Hematopoietic multipotent progenitor cell treated with erythropoietin and hydrocortisone succinate and interleukin-3 and kit ligand, for 6 days (in vitro differentiated cells): ENCODE data around the gene HSPB6.

Experiments
- DNase-seq: peaks from one replicate; pipeline ENCODE4 v3.0.0-alpha.2; 2015

The HSPB6 gene

DNA sequence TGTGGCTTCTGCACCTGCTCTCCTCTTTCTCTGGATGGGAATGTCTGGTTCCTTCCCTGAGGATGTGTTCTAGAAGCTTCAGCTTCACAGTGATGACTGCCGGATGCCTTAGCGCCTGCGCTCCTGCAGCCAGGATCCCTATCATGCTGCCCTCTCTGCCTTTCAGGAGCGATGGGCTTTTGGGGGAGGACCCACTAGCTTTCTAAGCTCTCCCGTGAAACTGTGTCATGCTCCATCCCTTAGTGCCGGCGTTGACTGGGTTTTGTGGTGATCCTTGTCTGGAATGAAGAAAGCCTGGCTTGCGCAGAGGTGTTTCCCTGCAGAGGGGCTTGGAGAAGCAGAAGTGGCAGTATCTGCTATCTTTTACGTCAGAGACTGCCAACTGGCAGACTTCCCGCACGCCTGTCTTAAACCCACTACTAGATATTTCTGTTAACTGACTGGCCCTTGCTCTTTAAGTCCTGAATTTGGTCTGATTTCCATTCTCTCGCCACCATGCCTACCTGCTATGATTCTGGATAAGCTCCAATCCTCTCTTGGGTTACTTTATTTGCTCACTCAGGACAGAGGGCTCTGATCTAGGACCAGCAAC lies 42.8 kb downstream of the HSPB6 start:
- DNase-seq, result peak; percentile 80

DNA sequence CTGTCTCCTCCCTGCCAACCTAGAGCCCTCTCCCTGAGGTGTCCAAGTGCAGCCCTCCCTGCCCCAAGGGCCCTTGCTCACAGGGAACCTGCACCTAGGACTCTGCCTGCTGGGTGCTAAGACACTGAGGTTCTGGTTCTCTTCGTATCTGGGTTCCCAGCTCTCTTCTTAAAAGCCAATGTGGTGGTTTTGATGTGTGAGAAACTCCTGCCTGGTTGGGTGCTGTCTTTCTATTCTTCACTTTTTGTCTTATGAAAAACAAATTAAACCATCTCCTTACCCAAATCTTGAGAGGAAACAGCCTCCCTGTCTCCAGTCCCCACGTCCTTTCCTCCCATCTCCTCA lies 43.4 kb downstream of the HSPB6 start:
- DNase-seq, result no peak

DNA sequence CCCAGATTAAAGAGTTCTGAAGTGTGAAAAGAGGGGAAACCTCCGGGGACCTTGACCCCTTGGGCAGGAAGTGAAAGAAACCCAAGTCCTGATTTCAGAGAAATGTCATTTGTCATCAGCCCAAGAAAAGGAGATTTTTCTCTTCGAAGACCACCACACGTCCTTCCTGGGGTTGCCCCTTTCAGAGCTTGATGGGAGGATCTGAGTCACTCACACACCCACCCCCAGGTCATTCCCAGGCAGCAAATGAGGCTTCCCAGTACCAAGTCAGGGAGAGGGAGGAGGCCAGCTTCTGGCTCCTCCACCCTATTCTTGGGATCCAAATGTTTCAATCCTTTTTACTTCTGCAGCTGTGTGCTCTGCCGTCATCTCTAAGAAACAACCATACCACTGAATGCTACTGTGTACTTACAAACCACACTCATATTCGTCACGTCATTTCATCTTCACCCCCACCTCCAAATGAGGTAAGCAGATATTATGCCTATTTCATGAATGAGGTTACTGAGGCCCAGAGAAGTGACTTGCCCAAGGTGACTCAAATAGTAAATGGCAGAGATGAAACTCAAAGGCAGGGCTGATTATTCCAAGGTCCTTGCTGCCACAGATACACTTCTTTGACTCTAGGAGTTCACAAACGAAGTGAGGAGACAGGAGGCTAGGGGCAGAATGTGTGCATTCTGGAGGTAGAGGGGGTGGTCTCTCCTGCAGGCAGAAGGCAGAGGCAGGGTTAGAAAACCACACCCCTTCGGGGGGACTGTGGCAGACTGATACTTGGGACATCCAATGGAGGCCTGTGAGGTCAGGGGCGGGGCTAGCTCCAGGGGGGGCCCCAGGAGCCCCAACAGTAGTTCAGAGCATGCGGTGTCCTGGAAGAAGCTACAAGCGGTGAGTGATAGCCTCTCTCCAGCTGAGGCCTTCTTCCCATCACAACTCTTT lies 44.0 kb downstream of the HSPB6 start:
- peak; percentile 54 for DNase-seq

DNA sequence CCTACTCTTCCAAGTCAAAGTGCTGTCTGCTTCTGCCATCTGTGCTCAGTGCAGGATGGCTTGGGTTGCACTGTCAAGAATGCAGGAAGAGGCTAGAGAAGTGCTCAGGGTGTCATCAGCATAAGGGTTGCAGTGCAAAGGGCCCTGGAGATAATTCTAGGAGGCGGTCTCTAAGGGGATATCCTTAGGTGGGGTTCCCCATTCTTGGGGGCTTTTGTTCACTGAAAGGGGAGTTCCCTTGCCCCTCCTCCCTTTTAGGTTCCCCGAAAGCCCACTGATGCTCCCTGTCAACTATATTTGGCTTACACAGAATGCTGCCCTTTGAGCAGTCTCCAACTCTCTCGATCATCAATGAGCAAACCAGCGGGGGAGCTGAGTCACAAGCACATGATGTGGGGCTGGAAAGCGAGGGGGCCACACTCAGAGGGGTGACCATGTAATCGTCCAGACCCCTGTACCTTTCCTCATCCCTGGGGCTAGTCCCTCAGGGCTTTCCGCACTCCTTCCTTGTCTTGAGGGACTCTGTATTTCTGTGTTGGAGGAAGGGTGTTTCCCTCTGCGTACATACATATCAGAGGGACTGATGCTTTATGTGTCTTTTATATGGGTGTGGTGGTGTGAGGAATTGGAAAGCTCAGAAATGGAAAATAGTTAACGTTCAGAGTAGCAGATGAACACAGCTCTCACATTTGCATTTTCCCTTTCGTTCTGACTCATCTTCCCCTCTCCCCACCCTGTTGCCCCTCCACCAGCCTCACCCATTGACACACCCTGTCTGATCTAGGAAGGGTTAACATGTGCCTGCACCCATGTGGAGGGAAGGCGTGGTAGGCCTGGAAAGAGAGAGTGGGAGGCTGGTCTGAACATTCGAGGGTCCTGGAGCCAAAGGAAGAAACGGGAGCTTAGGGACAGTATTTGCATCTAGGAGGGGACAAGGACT lies 45.8 kb downstream of the HSPB6 start:
- peak; percentile 10 for DNase-seq

DNA sequence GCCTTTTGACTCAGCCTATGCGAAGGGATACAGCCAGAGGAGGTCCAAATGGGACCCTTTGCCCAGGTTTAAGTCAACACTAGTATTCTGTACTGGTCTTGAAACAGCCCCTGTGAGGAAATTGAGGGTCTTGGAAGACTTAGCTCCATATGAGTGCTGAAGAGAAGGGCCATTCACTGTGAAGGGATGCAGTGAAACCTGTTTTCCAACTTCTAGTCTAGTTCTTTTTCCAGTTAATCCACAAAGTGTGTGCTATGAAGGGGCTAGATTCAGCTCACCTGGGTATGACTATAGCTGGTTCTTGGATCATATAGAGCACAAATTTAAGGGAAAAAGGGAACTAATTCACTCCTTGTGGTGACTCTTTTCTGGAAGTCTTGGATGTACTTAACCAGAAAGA lies 48.4 kb downstream of the HSPB6 start:
- DNase-seq, result no peak
